ENCODE data around the gene FBXL19.

FBXL19 gene

GRCh38 chr16:30944352-30944751 is 21.0 kb downstream of the FBXL19 start:
- no peak for DNase-seq (ENCODE audit: low read depth)

GRCh38 chr16:30946671-30947540 is 23.5 kb downstream of the FBXL19 start:
- no peak for DNase-seq (ENCODE audit: low read depth)

GRCh38 chr16:30947541-30947858 is 24.1 kb downstream of the FBXL19 start:
- DNase-seq (ENCODE audit: low read depth) = no peak

- DNase-seq (ENCODE audit: low read depth) = no peak
These were observed 24.7 kb downstream of the FBXL19 start for GRCh38 chr16:30947859-30948666.

GRCh38 chr16:30948667-30949649 is 25.6 kb downstream of the FBXL19 start, which contains the start of gene ORAI3:
TSS of gene ORAI3 (plus strand) at chr16:30949068. CDS start at chr16:30949290, 222 bp downstream.
- peak; percentile 26 for DNase-seq (ENCODE audit: low read depth)

- DNase-seq (ENCODE audit: low read depth) = no peak
These were observed 26.5 kb downstream of the FBXL19 start for GRCh38 chr16:30949650-30950515.

GRCh38 chr16:30950516-30951065 is 27.2 kb downstream of the FBXL19 start:
- no peak for DNase-seq (ENCODE audit: low read depth)

GRCh38 chr16:30951193-30951592 is 27.8 kb downstream of the FBXL19 start:
- no peak for DNase-seq (ENCODE audit: low read depth)

- no peak for DNase-seq (ENCODE audit: low read depth)
These were observed 28.4 kb downstream of the FBXL19 start for GRCh38 chr16:30951750-30952149.

- DNase-seq (ENCODE audit: low read depth) = no peak
These were observed 29.7 kb downstream of the FBXL19 start for GRCh38 chr16:30953111-30953510.

GRCh38 chr16:30953511-30954124 is 30.2 kb downstream of the FBXL19 start:
- DNase-seq (ENCODE audit: low read depth) = peak; percentile 46

GRCh38 chr16:30954993-30955392 is 31.6 kb downstream of the FBXL19 start:
- DNase-seq (ENCODE audit: low read depth) = no peak

- peak; percentile 85 for DNase-seq (ENCODE audit: low read depth)
These were observed 33.5 kb downstream of the FBXL19 start for GRCh38 chr16:30956601-30957455.

- peak; percentile 98 for DNase-seq (ENCODE audit: low read depth)
These were observed 34.2 kb downstream of the FBXL19 start, which contains the start of gene SETD1A for GRCh38 chr16:30957456-30958174. TSS of gene SETD1A (plus strand) at chr16:30957754. CDS start at chr16:30958732, 978 bp downstream.

GRCh38 chr16:30958175-30959079 is 35.1 kb downstream of the FBXL19 start:
- DNase-seq (ENCODE audit: low read depth) = no peak

GRCh38 chr16:30961384-30961783 is 38.0 kb downstream of the FBXL19 start:
- DNase-seq (ENCODE audit: low read depth) = no peak

- no peak for DNase-seq (ENCODE audit: low read depth)
These were observed 40.6 kb downstream of the FBXL19 start for GRCh38 chr16:30963925-30964511.
